ENCODE measurements around the gene UBAP2L.
"Not testable (repeated sequence)": the region's sequence is repeated elsewhere in the genome, so short reads cannot be mapped to it uniquely, and the experiment has no call there.

Gene UBAP2L

GRCh38 chr1:154301582-154301981 is 80.8 kb downstream of the UBAP2L start:
- no peak for DNase-seq
- no peak overlapping the region for H3K14ac ChIP-seq (ENCODE audit: low read length in 2 of 2)
- no peak overlapping the region for H2BK5ac ChIP-seq (ENCODE audit: low read depth, low read length, poor library complexity, severe bottlenecking)
- H4K8ac ChIP-seq (ENCODE audit: low read length), result no peak overlapping the region
- no peak overlapping the region for H4K91ac ChIP-seq (ENCODE audit: low read length)
- H3K18ac ChIP-seq (ENCODE audit: low read depth in 1 of 2, low read length in 2 of 2), result no peak overlapping the region
- H3K4me2 ChIP-seq (ENCODE audit: low read length, poor library complexity, severe bottlenecking), result no peak overlapping the region
- no CpG with 5 or more reads among the region's 1 CpG for WGBS
- no peak overlapping the region for H3K23ac ChIP-seq (ENCODE audit: low read length in 2 of 2)
- no peaks in the 10 kb centered on the region for H3K4me1 ChIP-seq (ENCODE audit: control insufficient read depth, insufficient read depth, low read depth, low read length)
- no peak overlapping the region for H3K4ac ChIP-seq (ENCODE audit: low read depth in 1 of 2, low read length in 2 of 2)
- no peaks in the 10 kb centered on the region for H3K36me3 ChIP-seq (ENCODE audit: control insufficient read depth in 1 of 2, insufficient read depth in 2 of 2, low read depth in 1 of 2, low read length in 2 of 2)
- no peak overlapping the region for H2AFZ ChIP-seq (ENCODE audit: low read depth, low read length)
- no peak overlapping the region for H3K4me3 ChIP-seq (ENCODE audit: insufficient read depth in 1 of 2, low read depth in 1 of 2, low read length in 2 of 2)
- H2BK12ac ChIP-seq (ENCODE audit: low read length in 2 of 2), result no peak overlapping the region
- H3K27ac ChIP-seq (ENCODE audit: low read length, poor library complexity, severe bottlenecking), result no peak overlapping the region
- no peaks in the 10 kb centered on the region for H3K79me1 ChIP-seq (replicated peaks; ENCODE audit: low read length, poor library complexity, severe bottlenecking)
- H2BK120ac ChIP-seq (ENCODE audit: low read depth, low read length), result no peak overlapping the region
- no peaks in the 10 kb centered on the region for H3K9me3 ChIP-seq (ENCODE audit: control insufficient read depth, low read length)
- H2AK5ac ChIP-seq (ENCODE audit: low read length, severe bottlenecking), result no peak overlapping the region
- no peak overlapping the region for H2BK15ac ChIP-seq (ENCODE audit: low read depth, poor library complexity, severe bottlenecking)
- H3K27me3 ChIP-seq (ENCODE audit: control insufficient read depth in 1 of 2, insufficient read depth in 1 of 2, low read length in 2 of 2), result peaks cover 0 to 3% of the 10 kb centered on the region in 2 experiments
- no peak overlapping the region for H3K9ac ChIP-seq (ENCODE audit: low read length)

- 88% methylated on average over 9 of the region's 9 CpGs for WGBS
- no peak overlapping the region for H3K4me2 ChIP-seq (ENCODE audit: low read length, poor library complexity, severe bottlenecking)
- H4K8ac ChIP-seq (ENCODE audit: low read length), result no peak overlapping the region
Measured at GRCh38 chr1:154304664-154305337, 84.0 kb downstream of the UBAP2L start.

GRCh38 chr1:154306151-154306550 is 85.4 kb downstream of the UBAP2L start:
- Histone ChIP-seq H3K14ac (ENCODE audit: low read length in 2 of 2) (no peak overlapping the region), H2BK5ac (ENCODE audit: low read depth, low read length, poor library complexity, severe bottlenecking) (no peak overlapping the region), H2AFZ (ENCODE audit: low read depth, low read length) (no peak overlapping the region), H3K4me3 (ENCODE audit: insufficient read depth in 1 of 2, low read depth in 1 of 2, low read length in 2 of 2) (no peak overlapping the region), H3K9me3 (ENCODE audit: control insufficient read depth, low read length) (no peaks in the 10 kb centered on the region), H3K4me2 (ENCODE audit: low read length, poor library complexity, severe bottlenecking) (no peak overlapping the region), H3K27me3 (ENCODE audit: control insufficient read depth in 1 of 2, insufficient read depth in 1 of 2, low read length in 2 of 2) (peaks cover 0 to 3% of the 10 kb centered on the region in 2 experiments), H3K27ac (ENCODE audit: low read length, poor library complexity, severe bottlenecking) (no peak overlapping the region), H2BK120ac (ENCODE audit: low read depth, low read length) (no peak overlapping the region), H3K36me3 (ENCODE audit: control insufficient read depth in 1 of 2, insufficient read depth in 2 of 2, low read depth in 1 of 2, low read length in 2 of 2) (no peaks in the 10 kb centered on the region), H2BK12ac (ENCODE audit: low read length in 2 of 2) (no peak overlapping the region), H4K91ac (ENCODE audit: low read length) (no peak overlapping the region), H3K9ac (ENCODE audit: low read length) (no peak overlapping the region), H3K4ac (ENCODE audit: low read depth in 1 of 2, low read length in 2 of 2) (no peak overlapping the region), H3K79me1 (replicated peaks; ENCODE audit: low read length, poor library complexity, severe bottlenecking) (no peaks in the 10 kb centered on the region), H3K23ac (ENCODE audit: low read length in 2 of 2) (no peak overlapping the region), H3K18ac (ENCODE audit: low read depth in 1 of 2, low read length in 2 of 2) (no peak overlapping the region), H4K8ac (ENCODE audit: low read length) (no peak overlapping the region), H3K4me1 (ENCODE audit: control insufficient read depth, insufficient read depth, low read depth, low read length) (no peaks in the 10 kb centered on the region), H2AK5ac (ENCODE audit: low read length, severe bottlenecking) (no peak overlapping the region), H2BK15ac (ENCODE audit: low read depth, poor library complexity, severe bottlenecking) (no peak overlapping the region)
- 89% methylated on average over 3 of the region's 3 CpGs for WGBS
- peak; percentile 2 for DNase-seq

More at GRCh38 chr1:154304664-154305337, 84.0 kb downstream of the UBAP2L start:
- Histone ChIP-seq H4K91ac (ENCODE audit: low read length) (no peak overlapping the region), H2BK15ac (ENCODE audit: low read depth, poor library complexity, severe bottlenecking) (no peak overlapping the region), H3K79me1 (replicated peaks; ENCODE audit: low read length, poor library complexity, severe bottlenecking) (no peaks in the 10 kb centered on the region), H3K18ac (ENCODE audit: low read depth in 1 of 2, low read length in 2 of 2) (no peak overlapping the region), H2BK5ac (ENCODE audit: low read depth, low read length, poor library complexity, severe bottlenecking) (no peak overlapping the region), H3K36me3 (ENCODE audit: control insufficient read depth in 1 of 2, insufficient read depth in 2 of 2, low read depth in 1 of 2, low read length in 2 of 2) (no peaks in the 10 kb centered on the region), H3K4me1 (ENCODE audit: control insufficient read depth, insufficient read depth, low read depth, low read length) (no peaks in the 10 kb centered on the region), H3K14ac (ENCODE audit: low read length in 2 of 2) (no peak overlapping the region), H3K9ac (ENCODE audit: low read length) (no peak overlapping the region), H2AFZ (ENCODE audit: low read depth, low read length) (no peak overlapping the region), H3K27me3 (ENCODE audit: control insufficient read depth in 1 of 2, insufficient read depth in 1 of 2, low read length in 2 of 2) (peaks cover 0 to 3% of the 10 kb centered on the region in 2 experiments), H2BK120ac (ENCODE audit: low read depth, low read length) (no peak overlapping the region), H3K9me3 (ENCODE audit: control insufficient read depth, low read length) (no peaks in the 10 kb centered on the region), H3K4me3 (ENCODE audit: insufficient read depth in 1 of 2, low read depth in 1 of 2, low read length in 2 of 2) (no peak overlapping the region), H3K4ac (ENCODE audit: low read depth in 1 of 2, low read length in 2 of 2) (no peak overlapping the region), H2AK5ac (ENCODE audit: low read length, severe bottlenecking) (no peak overlapping the region), H3K27ac (ENCODE audit: low read length, poor library complexity, severe bottlenecking) (no peak overlapping the region), H3K23ac (ENCODE audit: low read length in 2 of 2) (no peak overlapping the region), H2BK12ac (ENCODE audit: low read length in 2 of 2) (no peak overlapping the region)
- no peak for DNase-seq

GRCh38 chr1:154307670-154308270 is 87.0 kb downstream of the UBAP2L start:
- H2AK5ac ChIP-seq (ENCODE audit: low read length, severe bottlenecking); H3K4ac ChIP-seq (ENCODE audit: low read depth in 1 of 2, low read length in 2 of 2); H3K27ac ChIP-seq (ENCODE audit: low read length, poor library complexity, severe bottlenecking); H3K23ac ChIP-seq (ENCODE audit: low read length in 2 of 2); H2BK12ac ChIP-seq (ENCODE audit: low read length in 2 of 2); DNase-seq; H3K27me3 ChIP-seq (ENCODE audit: control insufficient read depth in 1 of 2, insufficient read depth in 1 of 2, low read length in 2 of 2); H3K18ac ChIP-seq (ENCODE audit: low read depth in 1 of 2, low read length in 2 of 2); H3K36me3 ChIP-seq (ENCODE audit: control insufficient read depth in 1 of 2, insufficient read depth in 2 of 2, low read depth in 1 of 2, low read length in 2 of 2); H3K4me2 ChIP-seq (ENCODE audit: low read length, poor library complexity, severe bottlenecking); H3K79me1 ChIP-seq (replicated peaks; ENCODE audit: low read length, poor library complexity, severe bottlenecking); H2BK120ac ChIP-seq (ENCODE audit: low read depth, low read length); H2BK5ac ChIP-seq (ENCODE audit: low read depth, low read length, poor library complexity, severe bottlenecking); H3K9ac ChIP-seq (ENCODE audit: low read length); H3K4me3 ChIP-seq (ENCODE audit: insufficient read depth in 1 of 2, low read depth in 1 of 2, low read length in 2 of 2); H3K9me3 ChIP-seq (ENCODE audit: control insufficient read depth, low read length); H4K91ac ChIP-seq (ENCODE audit: low read length); H3K4me1 ChIP-seq (ENCODE audit: control insufficient read depth, insufficient read depth, low read depth, low read length); H3K14ac ChIP-seq (ENCODE audit: low read length in 2 of 2); H2AFZ ChIP-seq (ENCODE audit: low read depth, low read length); H2BK15ac ChIP-seq (ENCODE audit: low read depth, poor library complexity, severe bottlenecking); H4K8ac ChIP-seq (ENCODE audit: low read length): not testable (repeated sequence)
- WGBS, result 76% methylated on average over 4 of the region's 4 CpGs
